Spleen (tissue), 11 donors: Measurements from ENCODE around the gene EEF1E1. TPM values are rescaled to one million over a fixed set of nuclear protein-coding genes. Genes with fewer than 3 reads are reported as not detected.

Experiments used
- DNase-seq: peaks from one replicate; pipeline ENCODE4 v3.0.0-alpha.2; 2020
- H3K27ac ChIP-seq, 8 donors: fragments of 200-600 bp; sonication (generic) in 7 of 8; 1 replicate in 4 of 8; 2 replicates in 4 of 8; pipeline versions ENCODE4 v1.5.0 to v1.8.0; 2016 to 2021; ENCODE audit warnings: inconsistent platforms in 4 of 8, mild to moderate bottlenecking in 4 of 8, moderate library complexity in 1 of 8
- H3K27me3 ChIP-seq, 7 donors: fragments of 200-600 bp; sonication (generic) in 6 of 7; replicated peaks in 1 of 7; 1 replicate in 4 of 7; 2 replicates in 3 of 7; pipeline versions ENCODE4 v1.5.0 to v1.8.0; 2016 to 2021; ENCODE audit warnings: inconsistent platforms in 3 of 7, mild to moderate bottlenecking in 1 of 7
- H3K36me3 ChIP-seq, 6 donors: fragments of 200-600 bp; sonication (generic) in 5 of 6; 1 replicate in 4 of 6; 2 replicates in 2 of 6; pipeline versions ENCODE4 v1.5.0 to v1.8.0; 2016 to 2021; ENCODE audit warnings: inconsistent platforms in 2 of 6
- H3K4me1 ChIP-seq, 6 donors: fragments of 200-600 bp; sonication (generic) in 5 of 6; 1 replicate in 3 of 6; 2 replicates in 3 of 6; pipeline versions ENCODE4 v1.5.0 to v1.8.0; 2016 to 2021; ENCODE audit warnings: inconsistent platforms in 3 of 6
- H3K4me3 ChIP-seq, 8 donors: fragments of 200-600 bp; sonication (generic) in 7 of 8; 1 replicate in 4 of 8; 2 replicates in 4 of 8; pipeline versions ENCODE4 v1.5.0 to v1.8.0; 2016 to 2021; ENCODE audit warnings: inconsistent platforms in 4 of 8, mild to moderate bottlenecking in 4 of 8, moderate library complexity in 2 of 8
- H3K9me3 ChIP-seq, 8 donors: fragments of 200-600 bp; sonication (generic) in 7 of 8; 1 replicate in 4 of 8; 2 replicates in 4 of 8; pipeline versions ENCODE4 v1.5.0 to v1.8.0; 2016 to 2021; ENCODE audit warnings: inconsistent platforms in 4 of 8
- POLR2A ChIP-seq, 3 donors: fragments of 450-650 bp; IDR thresholded peaks; one replicate each; pipeline ENCODE4 v1.5.1; 2017; ENCODE audit warnings: antibody characterized with exemption in 3 of 3, mild to moderate bottlenecking in 1 of 3
- POLR2AphosphoS5 ChIP-seq, 3 donors: sonication (generic); formaldehyde crosslinking; IDR thresholded peaks; one replicate each; pipeline ENCODE4 v1.5.1; 2017; ENCODE audit warnings: antibody characterized with exemption in 3 of 3
- WGBS, 5 donors: extraction: QIAGEN DNeasy Blood & Tissue Kit in 3 of 5; methylation state at CpG; one replicate each; pipeline versions ENCODE4 v1.1.5 to v1.1.7; 2013 to 2018; 5-methylcytosine and 5-hydroxymethylcytosine counted together
- intact Hi-C: fragments of 100-400 bp; cut with DNase I; formaldehyde crosslinking; loops from one replicate; pipeline ENCODE4 v1.15.0; 2023; ENCODE audit warnings: low total_unique reads
- polyA plus RNA-seq, 3 donors: library from polyadenylated mRNA; stranded (reverse); fragments of 200-250 nt; gene quantifications; one replicate each; pipeline ENCODE4 v1.2.1, GENCODE V29; 2013
- total RNA-seq, 7 donors: library from RNA; depleted of rRNA in 3 of 7; stranded (reverse); fragments of >200 nt in 3 of 7; fragmentation: NEBNext Ultra II Directional in 4 of 7; extraction: Animal tissue kit (Norgen Biotek cat#: 25700) in 4 of 7; gene quantifications; one replicate each; pipeline versions ENCODE4 v1.1.0 to v1.2.1, GENCODE V29; 2016 to 2021
- TF ChIP-seq, protein P1 (sequence below), 11 experiments: fragments of 200-600 bp in 7 of 11; fragments of 450-650 bp in 4 of 11; sonication (generic) in 4 of 11; IDR thresholded peaks in 8 of 11; conservative IDR thresholded peaks in 3 of 11; 1 replicate in 7 of 11; 2 replicates in 4 of 11; pipeline versions ENCODE4 v1.4.0 to v1.8.0; 2016 to 2021; ENCODE audit warnings: antibody characterized with exemption in 11 of 11, inconsistent platforms in 4 of 11, mild to moderate bottlenecking in 1 of 11
- donor health status: healthy with polysubstance abuse.
- donor health status: DM: no; HTN: no; CAD: no; lungs with moderate emphysema.
- donor health status: DM: no; HTN: no; CAD: no.
- donor health status: Bipolar disorder and iron deficiency.
- donor health status: healthy.
- donor health status: DM: no; HTN: no; CAD: no.
- donor health status: DM: yes; HTN: yes; CAD: no.

The EEF1E1 gene
- total and polyA plus RNA-seq, 10 donors = 12.2 to 35.9 (median 17.2) TPM

DNA sequence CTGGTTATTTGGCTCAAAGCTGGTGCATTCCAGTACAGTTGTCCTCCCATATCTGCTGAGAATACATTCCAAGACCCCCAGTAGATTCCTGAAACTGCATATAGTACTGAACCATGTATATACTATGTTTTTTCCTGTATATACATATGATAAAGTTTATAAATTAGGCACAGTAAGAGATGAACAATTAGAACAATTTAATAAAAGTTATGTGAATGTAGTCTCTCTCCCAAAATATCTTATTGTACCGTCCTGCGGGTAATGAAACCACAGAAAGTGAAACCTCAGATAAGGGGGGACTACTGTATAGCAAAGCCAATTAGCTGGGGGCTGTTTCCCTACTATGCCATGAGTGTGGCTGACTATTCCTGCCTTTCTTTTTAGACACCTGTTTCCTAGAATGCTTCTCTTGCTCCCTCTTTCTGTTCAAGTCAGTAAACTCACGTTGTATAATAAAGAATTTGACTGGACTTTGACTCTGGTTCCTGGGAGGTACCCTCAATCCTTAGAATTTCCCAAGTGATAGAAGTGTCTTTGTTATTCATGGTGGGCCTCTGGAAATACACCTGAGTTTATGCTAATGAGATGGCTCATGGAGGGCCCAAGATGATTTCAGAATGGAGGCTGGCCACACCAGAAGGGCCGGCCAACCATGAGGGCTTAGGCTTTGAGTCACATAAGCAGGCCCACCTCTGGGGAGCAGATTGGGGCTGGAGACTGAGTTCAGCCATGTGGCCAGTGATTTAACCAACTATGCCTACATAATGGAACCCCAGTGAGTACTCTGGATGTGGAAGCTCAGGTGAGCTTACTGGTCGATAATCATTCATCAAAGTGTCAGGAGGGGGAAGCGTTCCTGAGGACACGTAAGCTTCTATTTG, 37.5 kb downstream of the EEF1E1 start:
- peak in 1 of 3 donors; percentile 2 for TF ChIP-seq POLR2A (IDR thresholded peaks at IDR 0.05)
- TF ChIP-seq POLR2AphosphoS5 (IDR thresholded peaks at IDR 0.05) = no peak
- TF ChIP-seq, protein P1, sequence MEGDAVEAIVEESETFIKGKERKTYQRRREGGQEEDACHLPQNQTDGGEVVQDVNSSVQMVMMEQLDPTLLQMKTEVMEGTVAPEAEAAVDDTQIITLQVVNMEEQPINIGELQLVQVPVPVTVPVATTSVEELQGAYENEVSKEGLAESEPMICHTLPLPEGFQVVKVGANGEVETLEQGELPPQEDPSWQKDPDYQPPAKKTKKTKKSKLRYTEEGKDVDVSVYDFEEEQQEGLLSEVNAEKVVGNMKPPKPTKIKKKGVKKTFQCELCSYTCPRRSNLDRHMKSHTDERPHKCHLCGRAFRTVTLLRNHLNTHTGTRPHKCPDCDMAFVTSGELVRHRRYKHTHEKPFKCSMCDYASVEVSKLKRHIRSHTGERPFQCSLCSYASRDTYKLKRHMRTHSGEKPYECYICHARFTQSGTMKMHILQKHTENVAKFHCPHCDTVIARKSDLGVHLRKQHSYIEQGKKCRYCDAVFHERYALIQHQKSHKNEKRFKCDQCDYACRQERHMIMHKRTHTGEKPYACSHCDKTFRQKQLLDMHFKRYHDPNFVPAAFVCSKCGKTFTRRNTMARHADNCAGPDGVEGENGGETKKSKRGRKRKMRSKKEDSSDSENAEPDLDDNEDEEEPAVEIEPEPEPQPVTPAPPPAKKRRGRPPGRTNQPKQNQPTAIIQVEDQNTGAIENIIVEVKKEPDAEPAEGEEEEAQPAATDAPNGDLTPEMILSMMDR (IDR thresholded peaks at IDR 0.05 in 8 of 11, conservative IDR thresholded peaks at IDR 0.05 in 3 of 11) = peak in 1 of 11 experiments; percentile 3
- H3K36me3 ChIP-seq = peaks cover 0 to 26% (median 14%) of the 10 kb centered on the region in 6 donors
- H3K4me3 ChIP-seq = peak overlapping the region; percentile 22 to 94 (median 88)
- peak overlapping the region; percentile 76 to 93 (median 91) for H3K27ac ChIP-seq
- no peak for DNase-seq
- H3K9me3 ChIP-seq = no peaks in the 10 kb centered on the region
- intact Hi-C loops = no loop called here
- 64 to 73% (median 72%) methylated on average over 7 of the region's 7 CpGs for WGBS, 5 donors
- H3K27me3 ChIP-seq = no peaks in the 10 kb centered on the region
- H3K4me1 ChIP-seq = peaks cover 17 to 24% (median 19%) of the 10 kb centered on the region in 6 donors

DNA sequence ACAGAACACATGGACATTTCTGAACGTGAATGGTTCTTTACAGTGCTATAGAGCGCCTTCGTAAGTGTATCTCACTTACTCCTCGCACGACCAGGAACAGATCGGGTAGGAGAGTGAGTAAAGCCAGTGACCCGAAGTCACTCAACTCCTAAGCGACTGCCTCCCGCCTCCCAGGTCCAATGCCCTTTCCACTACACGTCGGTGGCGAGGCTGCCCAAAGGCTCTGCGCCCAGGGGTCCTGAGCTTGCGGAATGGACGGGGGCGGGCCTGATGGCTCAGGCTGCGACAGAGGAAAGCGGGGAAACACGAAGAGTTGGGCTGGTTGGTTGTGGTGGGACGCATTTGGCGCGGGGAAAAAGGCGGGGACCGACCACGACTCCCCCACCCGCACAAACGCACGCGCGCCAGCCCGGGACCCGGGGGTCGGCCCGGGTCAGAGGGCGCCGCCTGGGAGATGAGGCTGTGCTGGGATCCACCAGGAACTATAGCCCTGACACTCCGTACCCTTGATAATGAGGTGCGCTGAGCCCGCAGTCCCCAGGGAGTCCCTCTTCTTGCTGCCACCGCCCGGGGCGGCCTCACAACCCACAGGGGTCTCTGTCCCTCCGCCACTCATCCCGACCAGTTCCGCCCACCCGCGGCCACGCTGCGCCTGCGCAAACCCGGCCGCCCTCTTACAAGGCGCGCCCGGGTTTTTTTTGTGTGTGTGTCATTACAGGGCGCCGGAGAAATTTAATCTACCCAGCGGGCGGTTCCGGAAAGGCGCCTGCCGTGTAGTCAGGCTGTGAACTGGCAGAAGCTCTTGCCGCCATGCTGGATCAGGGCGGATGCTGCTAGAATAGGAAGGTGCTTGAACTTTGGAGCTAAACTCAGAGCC, 38.3 kb downstream of the EEF1E1 start, which contains the start of gene BLOC1S5:
TSS of gene BLOC1S5 (minus strand) at position 629 of the 877 bp plus-strand sequence. CDS start at position 616, 13 bp downstream.
- Histone ChIP-seq H3K4me3 (peak within 1 kb of the TSS; percentile 65 to 94 (median 88)), H3K4me1 (peaks cover 17 to 32% (median 19%) of the 10 kb centered on the region in 6 donors), H3K36me3 (peaks cover 0 to 32% (median 14%) of the 10 kb centered on the region in 6 donors), H3K27ac (peak within 1 kb of the TSS; percentile 76 to 93 (median 91)), H3K27me3 (no peaks in the 10 kb centered on the region), H3K9me3 (no peaks in the 10 kb centered on the region)
- intact Hi-C loops = no loop called here
- TF ChIP-seq, protein P1 (IDR thresholded peaks at IDR 0.05 in 8 of 11, conservative IDR thresholded peaks at IDR 0.05 in 3 of 11) = peak in 7 of 11 experiments; percentile 13 to 52 (median 39)
- TF ChIP-seq POLR2AphosphoS5 (IDR thresholded peaks at IDR 0.05) (peak; percentile 90 to 94 (median 92)), POLR2A (IDR thresholded peaks at IDR 0.05) (peak in 1 of 3 donors; percentile 45)
- peak; percentile 98 for DNase-seq
- WGBS, 5 donors = 0 to 1% (median 0%) methylated on average over 39 to 64 of the region's 64 CpGs

GRCh38 chr6:8061736-8062135, 40.6 kb downstream of the EEF1E1 start:
- DNase-seq = no peak
- TF ChIP-seq, protein P1 (IDR thresholded peaks at IDR 0.05 in 8 of 11, conservative IDR thresholded peaks at IDR 0.05 in 3 of 11) = no peak
- TF ChIP-seq POLR2AphosphoS5 (IDR thresholded peaks at IDR 0.05) = no peak
- no peak for TF ChIP-seq POLR2A (IDR thresholded peaks at IDR 0.05)
- intact Hi-C loops = no loop called here
- H3K4me1 ChIP-seq = peaks cover 17 to 33% (median 19%) of the 10 kb centered on the region in 6 donors
- no peaks in the 10 kb centered on the region for H3K27me3 ChIP-seq
- no peak overlapping the region for H3K27ac ChIP-seq
- peaks cover 0 to 52% (median 15%) of the 10 kb centered on the region in 6 donors for H3K36me3 ChIP-seq
- H3K4me3 ChIP-seq = no peak overlapping the region
- H3K9me3 ChIP-seq = no peaks in the 10 kb centered on the region
- 85 to 94% (median 91%) methylated on average over 4 of the region's 4 CpGs for WGBS, 5 donors
